OCI-LY3 (cell line): ENCODE results near the gene ETV3L.

Experiments used
- CTCF ChIP-seq: fragments of 200-600, 300-600 bp; sonication (generic); IDR thresholded peaks from 2 replicates; pipeline ENCODE4 v1.5.1; 2014; ENCODE audit warnings: antibody characterized with exemption, low read length, low read depth
- EZH2phosphoT487 ChIP-seq: fragments of 200-600 bp; shearing (Covaris generic); IDR thresholded peaks from 2 replicates; pipeline ENCODE4 v1.6.1; 2018; ENCODE audit warnings: antibody characterized with exemption, mixed run types, low read depth

GRCh38 chr1:157136133-157136532 is 36.5 kb upstream of the ETV3L start:
- TF ChIP-seq CTCF (0 out of 2 replicates have a peak, but pooled peaks have one; percentile 5), EZH2phosphoT487 (no peak)
